Left lobe of liver (tissue), 2 donors: ENCODE results near the gene A3GALT2. TPM values are rescaled to one million over a fixed set of nuclear protein-coding genes. Genes with fewer than 3 reads are reported as not detected.
A peak's percentile ranks its signal among the peaks of the same experiment; 100 is the strongest.
"Not testable (repeated sequence)": the region's sequence is repeated elsewhere in the genome, so short reads cannot be mapped to it uniquely, and the experiment has no call there.

ENCODE experiments used
- ATAC-seq: fragments of 200-7000 bp; cut with Tn5 transposase; one replicate; pipeline ENCODE4 v1.9.1; 2020; ENCODE audit warnings: mild to moderate bottlenecking, moderate library complexity
- DNase-seq: peaks from one replicate; pipeline ENCODE4 v3.0.0-alpha.2; 2020; ENCODE audit warnings: low spot score
- total RNA-seq: library from RNA; stranded (reverse); gene quantifications from one replicate; pipeline ENCODE4 v1.2.1, GENCODE V29; 2021
- donor health status: DM: no; HTN: no; CAD: no; lungs with moderate emphysema.
- donor health status: DM: no; HTN: yes; CAD: no.

Gene A3GALT2
- total RNA-seq, 1 donor from 2014 or later: not detected

- no peak for ATAC-seq
- no peak for DNase-seq
These were observed 3.5 kb downstream of the A3GALT2 start for GRCh38 chr1:33317354-33317753.

GRCh38 chr1:33316601-33317000, 4.3 kb downstream of the A3GALT2 start:
- ATAC-seq (no peak), DNase-seq (no peak)

- ATAC-seq: peak; percentile 23
- no peak for DNase-seq
These were observed 6.5 kb downstream of the A3GALT2 start for GRCh38 chr1:33314416-33314815.

- ATAC-seq (no peak), DNase-seq (no peak)
These were observed 8.5 kb downstream of the A3GALT2 start for GRCh38 chr1:33312413-33312749.

DNA sequence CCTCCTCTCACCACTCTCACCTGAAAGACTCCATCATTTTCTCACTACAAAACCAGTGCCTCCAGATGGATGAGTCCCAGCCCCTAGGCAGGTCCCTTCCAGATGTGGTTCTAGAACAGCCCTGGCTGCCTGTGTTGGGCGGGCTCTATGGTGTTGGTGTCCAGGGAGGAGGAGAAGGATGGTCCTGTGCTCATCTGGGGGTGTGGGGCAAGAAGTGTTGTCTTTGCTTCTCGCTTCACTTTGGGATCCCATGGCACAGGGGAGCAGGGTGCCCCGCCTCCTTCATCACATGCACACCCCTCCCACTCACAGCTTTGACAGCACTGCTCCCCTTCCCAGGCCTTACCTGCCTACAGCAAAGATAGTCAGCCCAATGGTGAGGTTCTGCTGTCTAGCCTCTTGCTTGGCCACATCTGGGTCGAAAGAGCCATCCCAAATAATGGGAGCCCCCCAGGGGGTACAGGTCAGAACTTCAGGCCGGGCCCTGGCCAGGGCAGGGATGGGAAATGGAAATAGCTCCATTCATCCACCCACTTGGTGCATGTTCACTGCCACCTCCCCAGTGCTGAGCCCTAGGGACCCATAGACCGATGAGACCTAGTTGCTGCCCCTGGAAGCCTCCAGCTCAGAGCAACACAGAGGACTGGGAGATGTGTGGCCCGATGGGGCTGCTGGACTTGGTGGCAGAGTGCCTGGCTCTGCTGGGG, 9.0 kb downstream of the A3GALT2 start:
- no peak for ATAC-seq
- DNase-seq: no peak

DNA sequence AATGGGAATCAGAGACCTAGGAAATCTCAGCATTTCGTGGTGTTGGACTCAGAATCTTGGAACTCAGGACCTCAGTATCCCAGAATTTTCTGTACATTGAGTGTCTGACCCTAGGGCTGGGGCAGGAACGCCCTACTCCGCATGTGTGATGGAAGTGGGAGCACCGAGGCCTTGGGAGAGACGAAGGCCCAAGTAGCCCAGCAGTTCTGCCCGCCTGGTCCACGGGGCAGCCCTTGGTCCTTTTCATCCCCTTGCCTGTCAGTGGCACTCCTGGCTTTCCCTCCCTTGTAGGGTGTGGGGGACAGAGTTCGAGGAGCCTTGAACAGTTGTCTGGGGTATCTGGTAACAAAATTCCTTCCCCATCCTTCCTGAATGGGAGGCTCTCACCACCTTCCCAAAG, 10.2 kb downstream of the A3GALT2 start:
- DNase-seq: no peak

DNA sequence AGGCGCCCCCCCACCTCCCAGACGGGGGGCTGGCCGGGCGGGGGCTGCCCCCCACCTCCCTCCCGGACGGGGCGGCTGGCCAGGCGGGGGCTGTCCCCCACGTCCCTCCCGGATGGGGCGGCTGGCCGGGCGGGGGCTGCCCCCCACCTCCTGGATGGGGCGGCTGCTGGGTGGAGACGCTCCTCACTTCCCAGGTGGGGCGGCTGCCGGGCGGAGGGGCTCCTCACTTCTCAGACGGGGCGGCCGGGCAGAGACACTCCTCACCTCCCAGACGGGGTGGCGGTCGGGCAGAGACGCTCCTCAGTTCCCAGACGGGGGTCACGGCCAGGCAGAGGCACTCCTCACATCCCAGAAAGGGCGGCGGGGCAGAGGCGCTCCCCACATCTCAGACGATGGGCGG, 11.5 kb downstream of the A3GALT2 start:
- ATAC-seq, DNase-seq: not testable (repeated sequence)

More for the DNA sequence above, 10.2 kb downstream of the A3GALT2 start:
- ATAC-seq: no peak

GRCh38 chr1:33307494-33307864, 13.4 kb downstream of the A3GALT2 start:
- DNase-seq (no peak), ATAC-seq (no peak)

GRCh38 chr1:33306653-33307493, 14.0 kb downstream of the A3GALT2 start:
- ATAC-seq (peak; percentile 17), DNase-seq (no peak)

GRCh38 chr1:33305816-33306652, 14.9 kb downstream of the A3GALT2 start:
- DNase-seq (no peak), ATAC-seq (no peak)

DNA sequence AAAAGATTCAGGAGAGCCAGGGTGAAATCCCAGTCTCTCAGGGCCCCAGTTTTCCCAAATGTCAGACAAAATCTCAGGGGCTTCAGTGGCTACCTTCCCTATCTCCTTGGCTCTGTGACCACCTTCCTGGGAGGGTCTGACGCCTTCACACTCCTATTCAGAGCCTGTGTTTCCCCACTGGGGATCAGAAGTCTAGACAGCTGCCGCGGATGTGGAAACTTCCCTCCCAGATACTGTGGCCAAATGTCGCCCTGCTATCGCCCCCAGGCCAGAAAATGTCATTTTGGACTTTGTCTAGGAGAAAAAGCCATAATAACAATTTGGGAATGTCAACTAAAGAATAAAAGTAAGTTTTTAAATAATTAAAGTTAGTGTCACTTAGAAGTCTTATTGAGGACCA, 15.9 kb downstream of the A3GALT2 start:
- ATAC-seq: no peak
- DNase-seq: no peak

GRCh38 chr1:33302325-33302724, 18.6 kb downstream of the A3GALT2 start:
- ATAC-seq (no peak), DNase-seq (no peak)

DNA sequence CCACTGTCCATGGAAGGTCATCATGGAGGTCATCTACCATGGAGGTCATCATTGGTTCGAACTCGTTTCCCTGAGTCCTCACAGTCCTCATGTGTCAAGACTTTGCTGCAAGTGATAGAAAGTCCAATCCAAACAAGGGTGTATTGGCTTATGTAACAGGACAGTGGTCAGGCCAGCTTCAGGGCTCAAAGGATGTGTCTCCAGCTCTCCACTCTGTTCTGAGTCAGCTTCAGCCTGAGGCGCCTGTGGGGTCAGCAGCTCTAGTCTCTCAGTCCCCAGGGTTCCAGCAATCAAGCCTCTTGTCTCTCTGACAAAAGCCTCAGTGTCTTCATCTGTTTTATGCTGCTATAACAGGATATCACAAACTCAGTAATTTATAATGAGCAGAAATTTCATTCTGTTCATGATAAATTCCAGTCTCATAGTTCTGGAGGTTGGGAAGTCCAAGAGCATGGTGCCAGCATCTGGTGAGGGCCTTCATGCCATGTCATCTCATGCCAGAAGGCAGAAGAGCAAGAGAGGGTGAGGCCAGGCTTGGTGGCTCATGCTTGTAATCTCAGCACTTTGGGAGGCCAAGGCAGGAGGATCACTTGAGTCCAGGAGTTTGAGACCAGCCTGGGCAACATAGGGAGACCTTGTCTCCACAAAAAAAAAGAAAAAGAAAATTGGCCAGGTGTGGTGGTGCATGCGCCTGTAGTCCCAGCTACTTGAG, 19.5 kb downstream of the A3GALT2 start:
- ATAC-seq (peak; percentile 56), DNase-seq (no peak)

- ATAC-seq: no peak
- no peak for DNase-seq
These were observed 20.2 kb downstream of the A3GALT2 start for GRCh38 chr1:33300673-33301072.

DNA sequence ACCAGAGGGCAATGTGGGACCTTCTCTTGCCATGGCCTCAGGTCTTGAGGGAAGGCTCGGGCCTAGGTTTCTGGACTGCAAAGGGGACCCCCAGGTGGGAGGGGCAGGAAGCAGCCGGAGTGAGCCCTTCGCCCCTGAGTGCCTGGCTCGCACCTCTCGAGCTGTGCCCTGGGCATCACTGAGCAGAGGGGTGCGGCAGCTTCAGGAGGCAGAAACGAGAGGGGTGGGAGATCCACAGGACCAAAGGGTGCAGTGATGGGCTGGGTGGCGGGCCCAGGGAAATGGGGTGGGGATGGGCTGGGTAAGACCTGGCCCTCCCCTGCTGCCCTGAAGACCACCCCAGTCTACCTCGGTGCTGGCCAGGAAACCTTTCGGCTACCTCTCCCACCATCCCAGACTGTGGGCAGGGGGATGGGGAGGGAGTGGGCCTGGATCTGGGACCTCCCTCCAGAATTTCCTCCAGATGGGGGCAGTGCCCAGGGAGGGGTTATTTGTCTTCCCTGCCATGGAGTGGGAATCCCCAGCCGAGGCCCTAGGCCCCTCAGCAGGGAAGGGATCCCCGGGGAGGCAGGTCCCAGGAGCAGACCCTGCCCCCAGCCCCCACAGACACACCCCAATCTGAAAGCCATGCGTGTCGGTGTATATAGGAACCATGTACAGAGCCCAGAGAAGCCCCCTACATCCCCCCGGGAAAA, 21.3 kb downstream of the A3GALT2 start:
- ATAC-seq: no peak

GRCh38 chr1:33298623-33299277, 22.1 kb downstream of the A3GALT2 start:
- ATAC-seq (peak; percentile 59), DNase-seq (peak; percentile 69)

More for the DNA sequence above, 21.3 kb downstream of the A3GALT2 start:
- no peak for DNase-seq

DNA sequence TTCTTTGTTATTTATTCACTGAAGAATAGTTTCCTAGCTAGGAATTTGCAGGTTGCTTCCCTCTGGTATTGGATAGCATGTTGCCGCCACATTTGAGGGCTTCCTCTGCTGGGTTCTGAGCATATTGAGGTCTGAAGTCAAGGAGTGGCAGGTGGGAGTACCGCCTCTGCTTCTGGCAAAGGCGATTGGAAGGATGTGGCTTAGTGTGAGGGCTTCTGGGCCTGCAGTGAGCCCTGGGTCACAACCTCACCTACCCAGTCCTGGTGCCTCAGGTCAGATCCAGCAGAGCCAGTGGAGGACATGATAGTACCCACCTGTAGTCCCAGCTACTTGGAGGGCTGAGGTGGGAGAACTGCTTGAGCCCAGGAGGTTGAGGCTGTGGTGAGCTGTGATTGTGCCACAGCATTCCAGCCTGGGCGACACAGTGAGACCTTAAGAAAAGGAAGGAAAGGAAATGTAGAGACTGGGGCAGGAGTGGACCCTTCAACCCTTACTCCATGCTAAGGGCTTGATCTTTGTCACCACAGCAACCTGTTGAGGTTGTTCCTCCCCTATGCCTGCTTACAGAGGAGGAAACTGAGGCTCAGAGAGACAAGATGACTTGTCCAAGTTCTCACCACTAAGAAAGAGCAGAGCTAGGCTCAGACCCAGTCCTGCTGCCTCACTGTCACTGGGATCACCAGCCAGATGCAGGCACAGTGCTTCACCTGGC, 22.8 kb downstream of the A3GALT2 start:
- ATAC-seq: no peak
- no peak for DNase-seq

DNA sequence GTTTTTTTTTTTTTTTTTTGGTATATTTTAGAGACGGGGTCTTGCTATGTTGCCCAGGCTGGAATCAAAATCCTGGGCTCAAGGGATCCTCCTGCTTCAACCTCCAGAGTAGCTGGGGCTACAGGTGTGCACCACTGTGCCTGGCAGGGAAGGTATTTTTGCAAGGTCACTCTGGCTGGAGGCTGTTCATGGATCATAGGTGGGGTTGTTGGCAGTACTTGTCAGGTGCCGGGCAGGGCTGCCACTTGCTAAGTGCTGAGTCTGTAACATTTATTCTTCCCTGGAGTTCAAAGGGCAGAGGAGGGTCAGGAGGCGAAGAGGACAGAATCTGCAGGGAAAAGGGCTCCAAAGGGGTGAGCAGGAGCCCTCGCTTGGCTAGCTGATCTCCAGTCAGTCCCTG, 24.1 kb downstream of the A3GALT2 start:
- peak; percentile 68 for ATAC-seq
- peak; percentile 88 for DNase-seq

DNA sequence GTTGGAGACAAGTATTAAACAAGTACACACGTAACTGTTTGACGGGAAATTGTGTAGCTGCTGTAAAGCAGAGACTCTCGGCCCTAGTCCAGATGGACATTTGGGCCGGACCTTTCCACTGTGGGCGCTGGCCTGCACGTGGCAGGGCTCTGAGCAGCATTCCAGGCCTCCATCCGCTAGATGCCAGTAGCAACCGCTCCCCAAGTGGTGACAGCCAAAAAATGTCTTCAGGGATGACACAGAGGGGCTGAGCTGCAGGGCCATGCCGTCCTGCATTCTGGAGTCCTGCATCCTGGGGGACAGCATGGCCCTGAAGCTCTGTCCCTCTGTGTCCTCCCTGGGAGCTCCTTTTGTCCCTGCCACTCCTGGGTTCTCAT, 24.8 kb downstream of the A3GALT2 start:
- peak; percentile 76 for ATAC-seq

More for the DNA sequence above, 24.8 kb downstream of the A3GALT2 start:
- DNase-seq: peak; percentile 86
